Measurements from ENCODE around the gene ADAMTSL5. TPM values are rescaled to one million over a fixed set of nuclear protein-coding genes. Genes with fewer than 3 reads are reported as not detected.
A peak's percentile ranks its signal among the peaks of the same experiment; 100 is the strongest.

ADAMTSL5 gene
- total RNA-seq, 1 experiment from 2014 or later = 20.6 TPM

GRCh38 chr19:1503925-1504773, 8.7 kb downstream of the ADAMTSL5 start:
- TF ChIP-seq, protein P1, sequence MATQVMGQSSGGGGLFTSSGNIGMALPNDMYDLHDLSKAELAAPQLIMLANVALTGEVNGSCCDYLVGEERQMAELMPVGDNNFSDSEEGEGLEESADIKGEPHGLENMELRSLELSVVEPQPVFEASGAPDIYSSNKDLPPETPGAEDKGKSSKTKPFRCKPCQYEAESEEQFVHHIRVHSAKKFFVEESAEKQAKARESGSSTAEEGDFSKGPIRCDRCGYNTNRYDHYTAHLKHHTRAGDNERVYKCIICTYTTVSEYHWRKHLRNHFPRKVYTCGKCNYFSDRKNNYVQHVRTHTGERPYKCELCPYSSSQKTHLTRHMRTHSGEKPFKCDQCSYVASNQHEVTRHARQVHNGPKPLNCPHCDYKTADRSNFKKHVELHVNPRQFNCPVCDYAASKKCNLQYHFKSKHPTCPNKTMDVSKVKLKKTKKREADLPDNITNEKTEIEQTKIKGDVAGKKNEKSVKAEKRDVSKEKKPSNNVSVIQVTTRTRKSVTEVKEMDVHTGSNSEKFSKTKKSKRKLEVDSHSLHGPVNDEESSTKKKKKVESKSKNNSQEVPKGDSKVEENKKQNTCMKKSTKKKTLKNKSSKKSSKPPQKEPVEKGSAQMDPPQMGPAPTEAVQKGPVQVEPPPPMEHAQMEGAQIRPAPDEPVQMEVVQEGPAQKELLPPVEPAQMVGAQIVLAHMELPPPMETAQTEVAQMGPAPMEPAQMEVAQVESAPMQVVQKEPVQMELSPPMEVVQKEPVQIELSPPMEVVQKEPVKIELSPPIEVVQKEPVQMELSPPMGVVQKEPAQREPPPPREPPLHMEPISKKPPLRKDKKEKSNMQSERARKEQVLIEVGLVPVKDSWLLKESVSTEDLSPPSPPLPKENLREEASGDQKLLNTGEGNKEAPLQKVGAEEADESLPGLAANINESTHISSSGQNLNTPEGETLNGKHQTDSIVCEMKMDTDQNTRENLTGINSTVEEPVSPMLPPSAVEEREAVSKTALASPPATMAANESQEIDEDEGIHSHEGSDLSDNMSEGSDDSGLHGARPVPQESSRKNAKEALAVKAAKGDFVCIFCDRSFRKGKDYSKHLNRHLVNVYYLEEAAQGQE (IDR thresholded peaks at IDR 0.05; ENCODE audit: insufficient read depth in 1 of 2, low read depth in 2 of 2, low read length in 1 of 2) = no peak
- no peak for TF ChIP-seq TCF7L2 (IDR thresholded peaks at IDR 0.05; ENCODE audit: low read depth, low read length)
- TF ChIP-seq POLR2AphosphoS5 (IDR thresholded peaks at IDR 0.05; ENCODE audit: low read depth, low read length) = no peak
- TF ChIP-seq, protein P2, sequence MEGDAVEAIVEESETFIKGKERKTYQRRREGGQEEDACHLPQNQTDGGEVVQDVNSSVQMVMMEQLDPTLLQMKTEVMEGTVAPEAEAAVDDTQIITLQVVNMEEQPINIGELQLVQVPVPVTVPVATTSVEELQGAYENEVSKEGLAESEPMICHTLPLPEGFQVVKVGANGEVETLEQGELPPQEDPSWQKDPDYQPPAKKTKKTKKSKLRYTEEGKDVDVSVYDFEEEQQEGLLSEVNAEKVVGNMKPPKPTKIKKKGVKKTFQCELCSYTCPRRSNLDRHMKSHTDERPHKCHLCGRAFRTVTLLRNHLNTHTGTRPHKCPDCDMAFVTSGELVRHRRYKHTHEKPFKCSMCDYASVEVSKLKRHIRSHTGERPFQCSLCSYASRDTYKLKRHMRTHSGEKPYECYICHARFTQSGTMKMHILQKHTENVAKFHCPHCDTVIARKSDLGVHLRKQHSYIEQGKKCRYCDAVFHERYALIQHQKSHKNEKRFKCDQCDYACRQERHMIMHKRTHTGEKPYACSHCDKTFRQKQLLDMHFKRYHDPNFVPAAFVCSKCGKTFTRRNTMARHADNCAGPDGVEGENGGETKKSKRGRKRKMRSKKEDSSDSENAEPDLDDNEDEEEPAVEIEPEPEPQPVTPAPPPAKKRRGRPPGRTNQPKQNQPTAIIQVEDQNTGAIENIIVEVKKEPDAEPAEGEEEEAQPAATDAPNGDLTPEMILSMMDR (IDR thresholded peaks at IDR 0.05) = no peak
- TF ChIP-seq SIN3A (IDR thresholded peaks at IDR 0.05; ENCODE audit: borderline replicate concordance, insufficient read depth, low read depth, low read length) = no peak
- Histone ChIP-seq H3K4me3 (ENCODE audit: low read depth in 2 of 2, low read length in 2 of 2) (no peak overlapping the region), H3K27ac (ENCODE audit: low read length) (no peak overlapping the region), H3K9me3 (ENCODE audit: control insufficient read depth, insufficient read depth, low read depth, low read length) (no peaks in the 10 kb centered on the region), H3K27me3 (ENCODE audit: control insufficient read depth, insufficient read depth, low read length) (no peaks in the 10 kb centered on the region), H3K36me3 (ENCODE audit: control insufficient read depth, insufficient read depth, low read length) (no peaks in the 10 kb centered on the region), H3K4me1 (ENCODE audit: control insufficient read depth, insufficient read depth, low read length) (no peaks in the 10 kb centered on the region)
- POLR2A ChIA-PET = no interaction called here
- ATAC-seq = no peak
- no peak for DNase-seq (ENCODE audit: low read depth, low spot score)
- no TSS peak for BruUV-seq (replicated peaks)
- intact Hi-C loops (cut with micrococcal nuclease; ENCODE audit: unreplicated experiment) = no loop called here
- in situ Hi-C loops (cut with HindIII; ENCODE audit: low pct_unique_long_range_greater_than_20kb, low sequenced_read_pairs) = no loop called here
- CTCF ChIA-PET = no interaction called here

DNA sequence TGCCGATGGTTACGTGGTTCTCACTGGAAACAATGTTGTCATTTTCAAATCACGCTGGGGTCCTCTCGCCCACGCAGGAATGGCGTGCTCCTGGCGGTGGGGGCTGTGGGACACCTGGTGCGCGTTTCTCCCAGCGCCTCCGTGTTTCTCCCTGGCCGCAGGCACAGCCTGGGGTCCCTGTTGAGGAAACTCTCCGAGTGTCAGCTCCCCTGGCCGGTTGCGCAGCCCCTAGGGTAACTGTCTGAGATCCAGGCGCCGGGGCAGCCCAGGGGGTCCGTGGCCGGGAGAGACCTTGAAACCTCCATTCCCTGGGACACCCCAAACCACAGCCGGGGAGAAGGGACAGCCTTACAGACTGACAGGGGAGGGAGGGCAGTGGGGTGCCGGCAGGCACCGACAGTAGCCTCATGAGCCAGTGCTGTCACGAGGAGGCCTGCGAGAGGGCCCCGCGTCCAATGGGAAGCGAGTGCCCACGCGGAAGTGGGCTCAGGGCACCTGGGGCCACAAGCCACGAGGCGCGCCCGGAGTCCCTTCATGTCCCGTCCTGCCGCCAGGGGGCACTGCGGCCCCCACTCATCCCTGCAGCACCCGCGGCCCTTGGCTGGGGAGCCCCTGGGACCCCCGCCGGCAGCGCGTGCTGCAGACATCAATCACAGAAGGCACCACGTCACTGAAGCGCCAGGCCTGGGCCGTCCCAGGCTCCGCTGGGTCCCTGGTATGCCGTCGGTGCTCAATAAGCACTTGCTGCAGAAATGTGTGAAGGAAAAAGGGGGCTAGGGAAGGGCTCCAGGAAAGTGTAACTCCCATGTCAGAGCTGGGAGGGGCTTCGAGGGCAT, 9.5 kb downstream of the ADAMTSL5 start:
- POLR2A ChIA-PET = no interaction called here
- ATAC-seq = peak; percentile 55
- Histone ChIP-seq H3K4me3 (ENCODE audit: low read depth in 2 of 2, low read length in 2 of 2) (peak overlapping the region in 1 of 2 experiments; percentile 23; a peak in 2 of 4 replicates), H3K4me1 (ENCODE audit: control insufficient read depth, insufficient read depth, low read length) (no peaks in the 10 kb centered on the region), H3K27me3 (ENCODE audit: control insufficient read depth, insufficient read depth, low read length) (no peaks in the 10 kb centered on the region), H3K27ac (ENCODE audit: low read length) (peak overlapping the region; percentile 19; the same call in 1 of the 2 replicates), H3K36me3 (ENCODE audit: control insufficient read depth, insufficient read depth, low read length) (no peaks in the 10 kb centered on the region), H3K9me3 (ENCODE audit: control insufficient read depth, insufficient read depth, low read depth, low read length) (no peaks in the 10 kb centered on the region)
- TF ChIP-seq SIN3A (IDR thresholded peaks at IDR 0.05; ENCODE audit: borderline replicate concordance, insufficient read depth, low read depth, low read length) (no peak), TCF7L2 (IDR thresholded peaks at IDR 0.05; ENCODE audit: low read depth, low read length) (no peak), POLR2AphosphoS5 (IDR thresholded peaks at IDR 0.05; ENCODE audit: low read depth, low read length) (no peak)
- TF ChIP-seq, protein P1 (IDR thresholded peaks at IDR 0.05; ENCODE audit: insufficient read depth in 1 of 2, low read depth in 2 of 2, low read length in 1 of 2) = no peak
- TF ChIP-seq, protein P2 (IDR thresholded peaks at IDR 0.05) = peak; percentile 90
- CTCF ChIA-PET = interaction anchor here (0.7 kb wide), 1 partner anchor 317 kb away, joined by 4 read pairs; no protein-coding TSS in a partner anchor
- no TSS peak for BruUV-seq (replicated peaks)
- intact Hi-C loops (cut with micrococcal nuclease; ENCODE audit: unreplicated experiment) (no loop called here), in situ Hi-C loops (cut with HindIII; ENCODE audit: low pct_unique_long_range_greater_than_20kb, low sequenced_read_pairs) (no loop called here)
- DNase-seq (ENCODE audit: low read depth, low spot score) = no peak

All from Panc1 (cell line).